PC-9 (cell line): ENCODE measurements around the gene LHFPL2. TPM values are rescaled to one million over a fixed set of nuclear protein-coding genes. Genes with fewer than 3 reads are reported as not detected.

Experiments used
- BruUV-seq: library from RNA; stranded (reverse); fragments of 400-500 nt; replicated peaks from 2 replicates; lab custom pipeline; 2021; lab: Mats Ljungman, UMichigan
- CTCF ChIA-PET: fragments of 300-600 bp; sonication (Branson Sonifier 250); formaldehyde crosslinking; loops from one replicate; lab custom pipeline; 2022; ENCODE audit warnings: antibody characterized with exemption; lab: Charles Lee
- POLR2A ChIA-PET: fragments of 300-600 bp; sonication (Branson Sonifier 250); formaldehyde crosslinking; loops from one replicate; lab custom pipeline; 2022; ENCODE audit warnings: antibody characterized with exemption; ENCODE audit not compliant: unreplicated experiment; lab: Charles Lee
- DNase-seq, 2 experiments: peaks; one replicate each; pipeline versions ENCODE4 v3.0.0 to v3.0.0-alpha.2; 2015 to 2022; ENCODE audit warnings: mixed read lengths in 1 of 2
- H2AFZ ChIP-seq: fragments of 200-600 bp; sonication (generic); 2 replicates; pipeline ENCODE4 v1.8.1; 2017; ENCODE audit warnings: antibody characterized with exemption
- H3F3A ChIP-seq: fragments of 200-600 bp; sonication (generic); 2 replicates; pipeline ENCODE4 v1.8.1; 2017; ENCODE audit warnings: antibody characterized with exemption, mild to moderate bottlenecking, low read depth; ENCODE audit not compliant: insufficient read depth
- H3K27ac ChIP-seq: fragments of 200-600 bp; sonication (generic); 2 replicates; pipeline ENCODE4 v1.6.1; 2016; ENCODE audit warnings: mixed run types
- H3K27me3 ChIP-seq: fragments of 200-600 bp; sonication (generic); 2 replicates; pipeline ENCODE4 v1.6.1; 2016; ENCODE audit warnings: low read depth, mixed run types; ENCODE audit not compliant: insufficient read depth
- H3K36me3 ChIP-seq: fragments of 200-600 bp; sonication (generic); 2 replicates; pipeline ENCODE4 v1.6.1; 2016; ENCODE audit warnings: low read depth, mixed run types
- H3K4me1 ChIP-seq: fragments of 200-600 bp; sonication (generic); replicated peaks from 2 replicates; pipeline ENCODE4 v1.6.1; 2016; ENCODE audit warnings: mixed run types; ENCODE audit not compliant: insufficient read depth
- H3K4me2 ChIP-seq: fragments of 200-600 bp; sonication (generic); 2 replicates; pipeline ENCODE4 v1.6.1; 2017; ENCODE audit warnings: mixed run types
- H3K4me3 ChIP-seq: fragments of 200-600 bp; sonication (generic); 2 replicates; pipeline ENCODE4 v1.6.1; 2016; ENCODE audit warnings: mixed run types
- H3K79me2 ChIP-seq: fragments of 200-600 bp; sonication (generic); 2 replicates; pipeline ENCODE4 v1.6.1; 2017; ENCODE audit warnings: low read depth, mixed run types
- H3K9me2 ChIP-seq: fragments of 200-600 bp; sonication (generic); 2 replicates; pipeline ENCODE4 v1.8.1; 2017; ENCODE audit warnings: mild to moderate bottlenecking; ENCODE audit not compliant: insufficient read depth
- H3K9me3 ChIP-seq: fragments of 200-600 bp; sonication (generic); 2 replicates; pipeline ENCODE4 v1.8.1; 2016; ENCODE audit warnings: low read depth; ENCODE audit not compliant: insufficient read depth
- H4K20me1 ChIP-seq: fragments of 200-600 bp; sonication (generic); 2 replicates; pipeline ENCODE4 v1.8.1; 2017; ENCODE audit not compliant: insufficient read depth
- CTCF ChIP-seq: fragments of 200-600 bp; sonication (generic); conservative IDR thresholded peaks from 2 replicates; pipeline ENCODE4 v1.6.1; 2017; ENCODE audit warnings: mixed run types, antibody characterized with exemption, mild to moderate bottlenecking, moderate library complexity
- EZH2 ChIP-seq: fragments of 200-600 bp; sonication (generic); IDR thresholded peaks from 2 replicates; pipeline ENCODE4 v1.8.0; 2017; ENCODE audit warnings: antibody characterized with exemption, low read depth
- intact Hi-C: fragments of 100-400 bp; cut with micrococcal nuclease; formaldehyde crosslinking; loops from one replicate; pipeline ENCODE4 v1.10.0; 2022; ENCODE audit not compliant: unreplicated experiment
- total RNA-seq: library from RNA; stranded (reverse); gene quantifications from 2 replicates; pipeline ENCODE4 v1.2.3, GENCODE V29; 2021

Gene LHFPL2
- total RNA-seq, 1 experiment from 2014 or later: 10.1 TPM

- no peaks in the 10 kb centered on the region for H4K20me1 ChIP-seq
- no peak overlapping the region for H3K27ac ChIP-seq
- H3K36me3 ChIP-seq: no peaks in the 10 kb centered on the region
- no TSS peak for BruUV-seq
- CTCF ChIA-PET: no interaction called here
- no peak overlapping the region for H3K4me2 ChIP-seq
- H3K27me3 ChIP-seq: no peaks in the 10 kb centered on the region
- H2AFZ ChIP-seq: no peak overlapping the region
- H3K4me1 ChIP-seq: no peaks in the 10 kb centered on the region
- intact Hi-C loops: no loop called here
- no peaks in the 10 kb centered on the region for H3K79me2 ChIP-seq
- no peak for DNase-seq
- no peaks in the 10 kb centered on the region for H3K9me3 ChIP-seq
- POLR2A ChIA-PET: no interaction called here
- no peaks in the 10 kb centered on the region for H3K9me2 ChIP-seq
- H3F3A ChIP-seq: peaks cover 4% of the 10 kb centered on the region; the same call in 1 of the 2 replicates
- H3K4me3 ChIP-seq: no peak overlapping the region
- no peak for TF ChIP-seq CTCF
- TF ChIP-seq EZH2: no peak
These were observed 200.7 kb downstream of the LHFPL2 start for GRCh38 chr5:78447775-78448424.
